Measurements from ENCODE around the gene THAP11.
"Not testable (repeated sequence)": the region's sequence is repeated elsewhere in the genome, so short reads cannot be mapped to it uniquely, and the experiment has no call there.

THAP11 gene

GRCh38 chr16:67834242-67834614 lies 7.9 kb upstream of the THAP11 start:
- DNase-seq (ENCODE audit: low read depth in 2 of 2): no peak

DNA sequence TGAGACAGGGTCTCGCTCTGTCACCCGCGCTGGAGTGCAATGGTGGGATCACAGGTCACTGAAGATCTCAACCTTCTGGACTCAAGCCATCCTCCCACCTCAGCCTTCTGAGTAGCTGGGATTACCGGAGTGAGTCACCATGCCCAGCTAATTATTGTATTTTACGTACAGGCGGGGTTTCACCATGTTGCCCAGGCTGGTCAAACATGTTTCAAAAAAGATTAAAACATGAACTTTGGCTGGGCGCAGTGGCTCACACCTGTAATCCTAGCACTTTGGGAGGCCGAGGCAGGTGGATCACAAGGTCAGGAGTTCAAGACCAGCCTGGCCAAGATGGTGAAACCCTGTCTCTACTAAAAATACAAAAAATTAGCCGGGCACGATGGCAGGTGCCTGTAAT lies 4.9 kb upstream of the THAP11 start:
- DNase-seq (ENCODE audit: low read depth in 2 of 2): not testable (repeated sequence)

DNA sequence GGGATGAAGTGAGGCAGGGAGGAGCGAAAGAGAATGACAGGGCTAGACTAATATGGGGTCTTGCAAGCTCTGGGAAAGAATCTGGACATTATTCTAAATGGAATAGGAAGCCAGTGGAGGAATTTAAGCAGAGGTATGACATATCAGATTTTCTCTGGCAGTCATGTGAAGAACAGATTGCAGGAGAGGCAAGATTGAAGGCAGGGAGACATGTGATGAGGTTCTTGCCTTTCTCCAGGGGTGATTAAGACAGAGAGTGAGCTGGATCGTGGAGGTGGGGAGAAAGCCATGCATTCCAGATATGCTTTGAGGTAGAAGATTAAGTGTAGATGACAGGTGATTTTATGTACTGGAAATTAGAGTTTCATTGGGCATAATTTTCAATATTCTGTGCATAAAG lies 4.3 kb upstream of the THAP11 start:
- DNase-seq (ENCODE audit: low read depth in 2 of 2): no peak

GRCh38 chr16:67841198-67841815 lies 813 bp upstream of the THAP11 start:
- no peak for DNase-seq (ENCODE audit: low read depth in 2 of 2)

DNA sequence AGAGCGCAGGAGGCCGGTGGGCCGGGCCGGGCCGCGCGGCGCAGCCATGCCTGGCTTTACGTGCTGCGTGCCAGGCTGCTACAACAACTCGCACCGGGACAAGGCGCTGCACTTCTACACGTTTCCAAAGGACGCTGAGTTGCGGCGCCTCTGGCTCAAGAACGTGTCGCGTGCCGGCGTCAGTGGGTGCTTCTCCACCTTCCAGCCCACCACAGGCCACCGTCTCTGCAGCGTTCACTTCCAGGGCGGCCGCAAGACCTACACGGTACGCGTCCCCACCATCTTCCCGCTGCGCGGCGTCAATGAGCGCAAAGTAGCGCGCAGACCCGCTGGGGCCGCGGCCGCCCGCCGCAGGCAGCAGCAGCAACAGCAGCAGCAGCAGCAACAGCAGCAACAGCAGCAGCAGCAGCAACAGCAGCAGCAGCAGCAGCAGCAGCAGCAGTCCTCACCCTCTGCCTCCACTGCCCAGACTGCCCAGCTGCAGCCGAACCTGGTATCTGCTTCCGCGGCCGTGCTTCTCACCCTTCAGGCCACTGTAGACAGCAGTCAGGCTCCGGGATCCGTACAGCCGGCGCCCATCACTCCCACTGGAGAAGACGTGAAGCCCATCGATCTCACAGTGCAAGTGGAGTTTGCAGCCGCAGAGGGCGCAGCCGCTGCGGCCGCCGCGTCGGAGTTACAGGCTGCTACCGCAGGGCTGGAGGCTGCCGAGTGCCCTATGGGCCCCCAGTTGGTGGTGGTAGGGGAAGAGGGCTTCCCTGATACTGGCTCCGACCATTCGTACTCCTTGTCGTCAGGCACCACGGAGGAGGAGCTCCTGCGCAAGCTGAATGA lies 606 bp downstream of the THAP11 start:
- DNase-seq (ENCODE audit: low read depth in 2 of 2): peak; percentile 20 to 28

- no peak for DNase-seq (ENCODE audit: low read depth in 2 of 2)
These were observed 1.2 kb downstream of the THAP11 start for GRCh38 chr16:67843343-67843765.

DNA sequence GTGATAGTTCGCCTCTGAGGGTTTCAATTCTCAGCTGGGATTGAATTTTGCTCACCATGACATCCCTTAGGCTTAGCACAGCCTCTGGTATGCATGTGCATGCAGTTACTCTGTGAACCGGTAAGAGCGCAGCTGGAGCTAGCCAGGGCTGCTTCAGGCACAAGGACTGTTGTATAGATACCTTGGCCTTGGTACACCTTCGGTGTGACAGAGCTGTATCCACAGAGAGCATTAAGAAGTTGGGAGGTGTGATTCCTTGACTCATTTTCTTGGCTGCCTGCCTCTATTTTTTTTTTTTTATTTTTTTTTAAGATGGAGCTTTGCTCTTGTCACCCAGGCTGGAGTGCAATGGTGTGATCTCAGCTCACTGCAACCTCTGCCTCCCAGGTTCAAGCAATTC lies 2.4 kb downstream of the THAP11 start:
- DNase-seq (ENCODE audit: low read depth in 2 of 2): no peak

DNA sequence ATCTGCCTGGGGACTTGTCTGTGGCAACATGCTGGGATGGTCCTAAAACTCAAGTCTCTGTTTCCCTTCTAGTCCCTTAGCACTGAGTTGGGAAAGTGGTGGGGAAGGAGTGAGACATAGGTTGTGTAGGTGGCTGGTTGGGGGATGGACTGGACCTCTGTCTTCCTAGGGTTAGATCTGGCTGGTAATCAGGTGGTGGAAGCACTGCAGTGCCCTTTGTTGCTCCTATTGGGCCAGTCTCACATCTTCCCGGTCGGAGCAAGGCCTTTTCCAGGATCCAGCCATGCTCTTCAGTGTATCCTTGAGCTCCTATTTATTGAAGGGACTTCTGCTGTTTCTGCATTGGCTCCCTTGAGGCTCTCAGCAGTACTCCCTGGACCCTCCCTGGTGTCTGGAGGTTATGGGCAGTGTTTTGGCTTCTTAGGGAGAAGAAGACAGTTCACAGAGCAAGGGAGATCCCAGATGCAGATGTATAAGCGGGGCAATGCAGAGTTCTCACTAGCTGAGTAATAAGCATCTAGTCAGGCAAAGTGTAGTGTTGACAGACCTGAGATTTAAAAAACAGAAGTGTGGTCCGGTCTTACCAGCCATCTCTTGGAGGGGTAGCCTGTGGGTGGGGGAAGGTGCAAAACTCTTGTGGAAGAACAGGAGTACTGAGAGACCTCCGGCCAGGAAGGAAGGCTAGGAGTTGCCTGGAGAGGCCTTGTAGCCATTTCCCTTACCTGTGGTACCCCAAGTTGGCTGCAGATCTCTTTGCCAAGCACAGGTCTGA lies 3.4 kb downstream of the THAP11 start:
- DNase-seq (ENCODE audit: low read depth in 2 of 2): no peak

- DNase-seq (ENCODE audit: low read depth in 2 of 2): no peak
These were observed 3.9 kb downstream of the THAP11 start for GRCh38 chr16:67846063-67846319.

- peak; percentile 84 to 90 for DNase-seq (ENCODE audit: low read depth in 2 of 2)
These were observed 4.4 kb downstream of the THAP11 start, which contains the start of gene NUTF2 for GRCh38 chr16:67846320-67847063. Gene NUTF2, plus strand, starts transcription at chr16:67846933. Its CDS starts 18,198 bp downstream, at chr16:67865131.

DNA sequence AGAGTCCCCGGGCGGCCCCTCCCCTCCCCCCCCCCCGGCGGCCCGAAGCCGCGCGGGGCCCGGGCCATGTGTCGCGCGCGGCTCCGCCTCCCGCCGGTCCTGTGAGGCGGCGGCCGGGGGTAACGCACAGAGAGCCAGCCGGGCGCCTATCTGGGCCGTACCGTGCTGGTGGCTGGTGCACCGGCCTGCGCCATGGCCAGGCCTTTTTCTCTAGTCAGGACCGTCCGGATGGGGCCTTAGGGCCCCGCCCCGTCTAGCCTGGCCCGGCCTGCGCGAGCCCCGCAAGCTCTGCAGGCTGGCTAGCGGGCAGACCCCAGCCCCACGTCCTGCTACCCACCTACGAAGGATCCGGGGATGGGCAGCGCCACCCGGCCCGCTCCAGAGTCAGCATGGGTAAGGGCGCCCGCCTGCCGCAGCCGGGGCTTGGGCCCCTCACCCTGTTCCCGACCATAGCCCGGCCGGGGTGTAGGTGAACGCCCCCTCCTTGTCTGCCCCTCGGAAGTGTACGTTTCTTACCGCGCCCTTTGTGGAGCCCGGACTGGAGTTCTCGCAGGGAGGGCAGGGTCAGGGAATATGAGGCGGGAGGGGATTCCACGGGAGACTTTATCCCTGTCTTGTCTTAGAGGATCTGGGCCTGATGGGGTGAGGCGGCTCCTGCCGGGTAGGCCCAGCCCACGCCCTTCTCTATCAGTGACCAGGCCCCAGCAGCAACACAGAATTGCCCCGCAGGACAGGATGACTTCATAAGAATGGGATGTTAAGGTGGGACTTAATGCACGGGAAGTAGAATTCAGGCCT lies 5.1 kb downstream of the THAP11 start, which contains the start of gene CENPT:
CENPT (minus strand) TSS at position 630 of the 798 bp plus-strand sequence. CDS start 13,834 bp downstream, outside the sequence.
- DNase-seq (ENCODE audit: low read depth in 2 of 2): no peak

DNA sequence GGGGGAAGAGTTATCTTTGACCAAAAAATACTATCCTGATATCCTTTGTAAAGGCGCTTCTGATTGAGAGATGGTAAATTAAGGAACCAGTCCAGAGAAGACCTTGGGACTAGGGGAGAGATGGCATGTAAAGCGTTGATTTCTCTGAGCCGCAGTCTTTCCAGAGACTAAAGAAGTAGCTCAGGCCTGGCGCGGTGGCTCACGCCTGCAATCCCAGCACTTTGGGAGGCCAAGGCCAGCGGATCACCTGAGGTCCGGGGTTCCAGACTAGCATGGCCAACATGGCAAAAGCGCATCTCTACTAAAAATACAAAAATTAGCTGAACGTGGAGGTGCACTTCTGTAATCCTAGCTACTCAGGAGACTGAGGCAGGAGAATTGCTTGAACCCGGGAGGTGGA lies 6.0 kb downstream of the THAP11 start:
- no peak for DNase-seq (ENCODE audit: low read depth in 2 of 2)

- no peak for DNase-seq (ENCODE audit: low read depth in 2 of 2)
These were observed 11.6 kb downstream of the THAP11 start for GRCh38 chr16:67853670-67854069.

GRCh38 chr16:67855789-67856188 lies 13.7 kb downstream of the THAP11 start:
- DNase-seq (ENCODE audit: low read depth in 2 of 2): no peak

DNA sequence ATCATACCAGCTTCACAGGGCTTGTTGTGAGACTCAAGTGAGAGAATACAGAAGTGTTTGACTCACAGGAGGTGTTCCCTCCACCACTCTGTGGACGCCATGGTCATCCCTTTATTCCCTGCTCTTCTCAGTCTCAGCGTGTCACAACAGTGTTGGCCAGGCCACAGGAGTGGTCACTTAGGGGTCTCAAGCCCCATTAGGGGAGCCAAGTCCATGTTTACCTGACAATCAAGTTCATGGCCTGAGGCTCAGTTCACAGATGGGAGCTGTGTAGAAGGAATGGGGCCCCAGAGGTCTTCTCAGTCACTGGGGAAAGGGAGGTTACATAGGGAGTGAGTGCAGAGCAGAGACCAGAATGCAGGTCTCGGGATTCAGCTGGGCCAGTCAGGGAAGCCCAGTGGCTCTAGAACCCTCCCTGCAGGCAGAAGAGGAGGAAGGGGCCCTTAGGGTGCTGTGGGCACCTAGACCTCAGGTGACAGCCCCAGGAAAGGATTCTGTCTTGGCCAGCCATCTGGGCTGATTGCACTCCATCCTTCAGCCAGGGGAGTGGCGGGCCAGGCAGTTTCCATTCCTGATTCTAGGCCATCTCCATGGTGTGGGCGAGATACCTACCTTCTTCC lies 14.9 kb downstream of the THAP11 start:
- no peak for DNase-seq (ENCODE audit: low read depth in 2 of 2)

GRCh38 chr16:67857547-67858233 lies 15.6 kb downstream of the THAP11 start:
- no peak for DNase-seq (ENCODE audit: low read depth in 2 of 2)

DNA sequence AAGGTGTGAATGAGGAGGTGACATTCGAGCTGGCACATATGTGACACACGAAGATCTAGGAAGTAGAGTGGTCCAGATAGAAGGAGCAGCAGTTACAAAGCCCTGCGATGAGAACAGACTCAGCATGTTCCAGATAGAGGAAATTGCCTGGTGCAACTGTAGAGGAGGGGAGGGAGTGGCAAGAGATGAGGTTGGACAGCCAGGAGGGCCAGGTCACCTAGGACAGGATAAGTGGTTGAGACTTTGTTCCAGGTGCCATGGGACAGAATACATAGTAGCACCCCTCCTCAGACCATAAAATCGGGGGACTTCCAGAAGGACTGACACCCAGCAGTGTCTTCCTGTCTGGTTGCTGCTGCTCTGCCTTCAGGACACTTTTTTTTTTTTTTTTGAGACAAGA lies 16.4 kb downstream of the THAP11 start:
- DNase-seq (ENCODE audit: low read depth in 2 of 2): no peak

- DNase-seq (ENCODE audit: low read depth in 2 of 2): no peak
These were observed 18.7 kb downstream of the THAP11 start for GRCh38 chr16:67860589-67861398.

DNA sequence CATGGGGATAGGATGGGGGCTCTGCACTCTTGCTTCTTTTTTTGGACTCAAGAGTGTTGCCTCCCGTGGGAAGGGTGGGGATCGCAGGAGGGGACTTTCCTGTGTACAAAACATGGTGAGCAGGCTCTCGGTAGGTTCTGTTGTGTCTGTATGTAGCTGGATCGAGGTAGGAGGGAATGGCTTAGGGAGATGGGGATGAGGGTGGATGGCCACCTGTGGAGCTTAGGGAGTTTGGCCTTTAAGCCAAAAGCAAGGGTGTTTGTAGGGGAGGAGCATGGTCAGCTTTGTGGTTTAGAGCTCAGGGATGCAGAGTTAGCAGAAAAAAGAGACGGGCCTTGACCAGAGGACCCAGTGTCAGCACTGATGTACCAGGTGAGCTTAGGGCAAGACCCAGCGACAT lies 19.8 kb downstream of the THAP11 start:
- no peak for DNase-seq (ENCODE audit: low read depth in 2 of 2)
